A549 (cell line): Measurements from ENCODE around the gene LRTM2. TPM values are rescaled to one million over a fixed set of nuclear protein-coding genes. Genes with fewer than 3 reads are reported as not detected.

Experiments used
- ATAC-seq, 2 experiments: fragments of 200-7000 bp in 1 of 2; fragments of >200 bp in 1 of 2; cut with Nextera tagmentation in 1 of 2; cut with Tn5 transposase in 1 of 2; 3 replicates each; pipeline versions ENCODE4 v1.8.0 to v1.9.1; 2018 to 2020; ENCODE audit warnings: mild to moderate bottlenecking in 1 of 2, moderate library complexity in 1 of 2
- CTCF ChIA-PET: fragments of 300-600 bp; sonication (Branson Sonifier 250); formaldehyde crosslinking; extraction: SDS; loops from one replicate; lab custom pipeline; 2021; ENCODE audit warnings: antibody characterized with exemption, inconsistent platforms; lab: Yijun Ruan, JAX
- POLR2A ChIA-PET: fragments of 350-600 bp; formaldehyde crosslinking; extraction: SDS; loops from one replicate; lab custom pipeline; 2021; ENCODE audit warnings: antibody characterized with exemption, inconsistent platforms; lab: Yijun Ruan, JAX
- DNase-seq, 2 experiments: peaks; one replicate each; pipeline versions ENCODE4 v3.0.0 to v3.0.0-alpha.2; 2011 to 2016; ENCODE audit warnings: low read depth in 1 of 2, low spot score in 1 of 2
- FAIRE-seq: peaks from 2 replicates; lab custom pipeline; 2011; peaks lifted over from hg19 to GRCh38; lab: Jason Lieb, UNC
- H3K27ac ChIP-seq, 2 experiments: fragments of >200 bp; sonication (Bioruptor Twin); formaldehyde crosslinking; 3 replicates each; pipeline ENCODE4 v1.5.1; 2016 to 2017
- H3K4me1 ChIP-seq: fragments of >200 bp; sonication (Bioruptor Twin); formaldehyde crosslinking; 3 replicates; pipeline ENCODE4 v1.6.1; 2016
- H3K4me2 ChIP-seq: fragments of >200 bp; sonication (Bioruptor Twin); formaldehyde crosslinking; 3 replicates; pipeline ENCODE4 v1.6.1; 2016
- H3K4me3 ChIP-seq: fragments of >200 bp; sonication (Bioruptor Twin); formaldehyde crosslinking; 3 replicates; pipeline ENCODE4 v1.5.1; 2016
- H3K9me3 ChIP-seq: fragments of >200 bp; sonication (Bioruptor Twin); formaldehyde crosslinking; 3 replicates; pipeline ENCODE4 v1.6.1; 2016
- CBX2 ChIP-seq: fragments of 200-600 bp; sonication (generic); IDR thresholded peaks from 2 replicates; pipeline ENCODE4 v1.6.1; 2016; ENCODE audit warnings: low read depth, mild to moderate bottlenecking, borderline replicate concordance
- CEBPB ChIP-seq, 2 experiments: fragments of >200 bp in 1 of 2; sonication (Bioruptor Twin) in 1 of 2; formaldehyde crosslinking in 1 of 2; IDR thresholded peaks; 2 replicates each; pipeline ENCODE4 v1.6.1; 2012 to 2016
- CHD2 ChIP-seq: fragments of 150-350 bp; IDR thresholded peaks from 2 replicates; pipeline ENCODE4 v1.6.1; 2014; ENCODE audit warnings: low read length; ENCODE audit not compliant: partially characterized antibody
- CHD4 ChIP-seq: fragments of 200-600 bp; sonication (generic); IDR thresholded peaks from 2 replicates; pipeline ENCODE4 v1.6.1; 2016; ENCODE audit warnings: antibody characterized with exemption, mild to moderate bottlenecking, borderline replicate concordance
- EHF ChIP-seq: fragments of 250-450 bp; sonication (Bioruptor Pico); IDR thresholded peaks from 2 replicates; pipeline ENCODE4 v1.5.0; 2020; ENCODE audit warnings: mild to moderate bottlenecking
- EP300 ChIP-seq, 2 experiments: fragments of >200 bp; sonication (Bioruptor Twin); formaldehyde crosslinking; IDR thresholded peaks; 2 replicates in 1 of 2; 3 replicates in 1 of 2; pipeline ENCODE4 v1.6.1; 2016 to 2017
- ESRRA ChIP-seq: fragments of 150-350 bp; IDR thresholded peaks from 2 replicates; pipeline ENCODE4 v1.6.1; 2014; ENCODE audit warnings: mild to moderate bottlenecking, low read length, borderline replicate concordance
- FOSB ChIP-seq: fragments of 250-450 bp; sonication (Bioruptor Pico); IDR thresholded peaks from 2 replicates; pipeline ENCODE4 v1.5.0; 2020; ENCODE audit warnings: mild to moderate bottlenecking, moderate library complexity
- GATA3 ChIP-seq: IDR thresholded peaks from 2 replicates; pipeline ENCODE4 v1.6.1; 2012; ENCODE audit warnings: borderline replicate concordance
- HDAC2 ChIP-seq: fragments of 200-600 bp; sonication (generic); IDR thresholded peaks from 2 replicates; pipeline ENCODE4 v1.6.1; 2016
- HOXA7 ChIP-seq: fragments of 250-450 bp; sonication (Bioruptor Pico); IDR thresholded peaks from 2 replicates; pipeline ENCODE4 v1.5.0; 2020; ENCODE audit warnings: mild to moderate bottlenecking, moderate library complexity
- HOXB13 ChIP-seq: fragments of 250-450 bp; sonication (Bioruptor Pico); IDR thresholded peaks from 2 replicates; pipeline ENCODE4 v1.5.0; 2020; ENCODE audit warnings: low read depth, mild to moderate bottlenecking, moderate library complexity
- JUNB ChIP-seq: fragments of >200 bp; sonication (Bioruptor Twin); formaldehyde crosslinking; IDR thresholded peaks from 2 replicates; pipeline ENCODE4 v1.6.1; 2016
- MAZ ChIP-seq: fragments of 150-350 bp; IDR thresholded peaks from 2 replicates; pipeline ENCODE4 v1.6.1; 2014; ENCODE audit warnings: antibody characterized with exemption, low read depth, low read length, borderline replicate concordance
- NFE2L2 ChIP-seq: fragments of 150-350 bp; conservative IDR thresholded peaks from 2 replicates; pipeline ENCODE4 v1.6.1; 2014; ENCODE audit warnings: low read length
- POLR2A ChIP-seq: IDR thresholded peaks from 2 replicates; pipeline ENCODE4 v1.6.1; 2012; ENCODE audit warnings: mild to moderate bottlenecking, low read length
- POLR2AphosphoS2 ChIP-seq: conservative IDR thresholded peaks from 2 replicates; pipeline ENCODE4 v1.6.1; 2012; ENCODE audit warnings: low read length, improper control_type of control experiment, inconsistent platforms
- RCOR1 ChIP-seq: fragments of 150-350 bp; IDR thresholded peaks from 2 replicates; pipeline ENCODE4 v1.6.1; 2014; ENCODE audit warnings: antibody characterized with exemption, low read length, low read depth
- RNF2 ChIP-seq: fragments of 200-600 bp; sonication (generic); IDR thresholded peaks from 2 replicates; pipeline ENCODE4 v1.6.1; 2016; ENCODE audit warnings: low read depth, mild to moderate bottlenecking, antibody characterized with exemption, moderate library complexity, borderline replicate concordance
- SMC3 ChIP-seq: fragments of >200 bp; sonication (Bioruptor Twin); formaldehyde crosslinking; IDR thresholded peaks from 3 replicates; pipeline ENCODE4 v1.6.1; 2018; ENCODE audit warnings: inconsistent platforms
- SREBF2 ChIP-seq: fragments of 450-650 bp; IDR thresholded peaks from 2 replicates; pipeline ENCODE4 v1.6.1; 2014; ENCODE audit warnings: mild to moderate bottlenecking, moderate library complexity
- TFCP2L1 ChIP-seq: fragments of 250-450 bp; sonication (Bioruptor Pico); IDR thresholded peaks from 2 replicates; pipeline ENCODE4 v1.5.0; 2021; ENCODE audit warnings: mild to moderate bottlenecking
- TP53 ChIP-seq: fragments of 250-450 bp; sonication (Bioruptor Pico); IDR thresholded peaks from 2 replicates; pipeline ENCODE4 v1.5.0; 2021; ENCODE audit warnings: mild to moderate bottlenecking, moderate library complexity
- WGBS: methylation state at CpG from one replicate; pipeline ENCODE4 v1.1.6; 2017; ENCODE audit errors: missing lambda C conversion rate; 5-methylcytosine and 5-hydroxymethylcytosine counted together
- polyA plus RNA-seq, 4 experiments: library from polyadenylated mRNA; depleted of rRNA in 3 of 4; stranded (reverse); fragments of >200 nt; fragmentation: RNase III in 1 of 4; extraction: RNeasy Plus Mini Kit Qiagen cat#74134 plus additional on column Dnase treatment in 1 of 4; gene quantifications; 2 replicates in 3 of 4; 3 replicates in 1 of 4; pipeline ENCODE4 v1.2.3, GENCODE V29; 2011 to 2017
- TF ChIP-seq, protein P1 (sequence below): fragments of 150-350 bp; IDR thresholded peaks from 2 replicates; pipeline ENCODE4 v1.6.1; 2014; ENCODE audit warnings: low read depth, mild to moderate bottlenecking, low read length
- TF ChIP-seq, protein P2 (sequence below): fragments of 200-600 bp; sonication (generic); IDR thresholded peaks from 2 replicates; pipeline ENCODE4 v1.6.1; 2016; ENCODE audit warnings: antibody characterized with exemption, mild to moderate bottlenecking, moderate library complexity
- TF ChIP-seq, protein P3 (sequence below): fragments of 250-450 bp; sonication (Bioruptor Pico); IDR thresholded peaks from 2 replicates; pipeline ENCODE4 v1.5.0; 2020; ENCODE audit warnings: low read depth, mild to moderate bottlenecking, moderate library complexity

Gene LRTM2
- polyA plus RNA-seq, 2 of the 4 experiments (the other 2 are of a cell fraction): not detected

DNA sequence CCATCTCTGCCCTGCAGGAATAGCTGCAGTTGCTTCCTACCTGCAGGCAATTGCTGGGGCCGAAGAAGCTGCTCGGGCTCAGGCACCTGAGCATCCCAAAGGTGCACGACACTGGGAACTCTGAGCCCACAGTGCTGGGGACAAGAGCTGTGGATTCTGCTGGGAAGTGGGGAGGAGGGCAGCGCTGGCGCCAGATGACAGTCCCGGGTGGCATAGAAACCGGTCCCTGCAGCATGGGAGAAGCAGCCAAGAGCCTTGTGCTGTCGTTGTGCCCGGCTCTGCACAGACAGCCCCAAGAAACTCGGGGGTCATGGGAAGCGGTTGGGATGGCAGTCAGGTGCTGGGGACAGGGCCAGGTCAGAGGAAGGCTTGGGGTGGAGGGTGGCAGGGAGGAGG lies 529 bp downstream of the LRTM2 start:
- WGBS: 47% methylated on average over 9 of the region's 11 CpGs
- Histone ChIP-seq H3K4me1 (no peaks in the 10 kb centered on the region), H3K4me2 (no peak overlapping the region), H3K4me3 (no peak overlapping the region)
- no peak for FAIRE-seq
- no peak for TF ChIP-seq TFCP2L1
- no peak for TF ChIP-seq FOSB
- no peak for TF ChIP-seq CHD4
- TF ChIP-seq HOXA7 (CRISPR knock-in tag): no peak
- no peak for TF ChIP-seq GATA3
- TF ChIP-seq, all 56 proteins: peak for 0
- Histone ChIP-seq H3K9me3 (no peaks in the 10 kb centered on the region), H3K27ac (no peak overlapping the region)
- DNase-seq: no peak
- ChIA-PET CTCF (no interaction called here), POLR2A (no interaction called here)
- no peak for ATAC-seq

DNA sequence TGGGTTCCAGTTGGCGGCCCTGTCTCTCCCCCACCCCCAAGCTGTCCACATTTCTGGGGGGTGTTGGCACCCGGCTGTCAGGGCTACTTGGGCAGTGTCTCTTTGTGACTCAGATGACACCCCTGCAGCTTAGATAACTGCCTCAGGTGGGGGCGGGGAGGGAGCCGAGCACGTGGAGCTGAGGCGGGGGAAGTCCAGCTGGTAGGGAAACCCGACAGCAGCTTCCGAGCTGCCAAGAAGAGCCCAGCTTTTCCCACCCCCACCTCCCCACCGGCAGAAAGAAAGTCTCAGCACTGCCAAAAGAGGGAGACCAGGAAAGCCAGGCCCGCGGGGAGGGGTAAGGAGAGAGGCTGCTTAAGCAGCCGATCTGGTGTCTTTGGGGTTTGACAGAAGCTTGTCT lies 1.4 kb downstream of the LRTM2 start:
- ATAC-seq (no peak), FAIRE-seq (no peak), DNase-seq (no peak)
- Histone ChIP-seq H3K4me2 (no peak overlapping the region), H3K27ac (no peak overlapping the region), H3K9me3 (no peaks in the 10 kb centered on the region), H3K4me1 (no peaks in the 10 kb centered on the region), H3K4me3 (no peak overlapping the region)
- 39% methylated on average over 9 of the region's 12 CpGs for WGBS
- POLR2A ChIA-PET: no interaction called here
- no peak for TF ChIP-seq HDAC2
- TF ChIP-seq ESRRA: no peak
- TF ChIP-seq SMC3: no peak
- TF ChIP-seq, protein P1, sequence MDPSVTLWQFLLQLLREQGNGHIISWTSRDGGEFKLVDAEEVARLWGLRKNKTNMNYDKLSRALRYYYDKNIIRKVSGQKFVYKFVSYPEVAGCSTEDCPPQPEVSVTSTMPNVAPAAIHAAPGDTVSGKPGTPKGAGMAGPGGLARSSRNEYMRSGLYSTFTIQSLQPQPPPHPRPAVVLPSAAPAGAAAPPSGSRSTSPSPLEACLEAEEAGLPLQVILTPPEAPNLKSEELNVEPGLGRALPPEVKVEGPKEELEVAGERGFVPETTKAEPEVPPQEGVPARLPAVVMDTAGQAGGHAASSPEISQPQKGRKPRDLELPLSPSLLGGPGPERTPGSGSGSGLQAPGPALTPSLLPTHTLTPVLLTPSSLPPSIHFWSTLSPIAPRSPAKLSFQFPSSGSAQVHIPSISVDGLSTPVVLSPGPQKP: no peak
- no peak for TF ChIP-seq CBX2
- no peak for TF ChIP-seq RCOR1
- TF ChIP-seq HOXA7 (CRISPR knock-in tag): no peak
- no peak for TF ChIP-seq SREBF2
- no peak for TF ChIP-seq NFE2L2
- TF ChIP-seq HOXB13 (CRISPR knock-in tag): no peak
- TF ChIP-seq, protein P2, sequence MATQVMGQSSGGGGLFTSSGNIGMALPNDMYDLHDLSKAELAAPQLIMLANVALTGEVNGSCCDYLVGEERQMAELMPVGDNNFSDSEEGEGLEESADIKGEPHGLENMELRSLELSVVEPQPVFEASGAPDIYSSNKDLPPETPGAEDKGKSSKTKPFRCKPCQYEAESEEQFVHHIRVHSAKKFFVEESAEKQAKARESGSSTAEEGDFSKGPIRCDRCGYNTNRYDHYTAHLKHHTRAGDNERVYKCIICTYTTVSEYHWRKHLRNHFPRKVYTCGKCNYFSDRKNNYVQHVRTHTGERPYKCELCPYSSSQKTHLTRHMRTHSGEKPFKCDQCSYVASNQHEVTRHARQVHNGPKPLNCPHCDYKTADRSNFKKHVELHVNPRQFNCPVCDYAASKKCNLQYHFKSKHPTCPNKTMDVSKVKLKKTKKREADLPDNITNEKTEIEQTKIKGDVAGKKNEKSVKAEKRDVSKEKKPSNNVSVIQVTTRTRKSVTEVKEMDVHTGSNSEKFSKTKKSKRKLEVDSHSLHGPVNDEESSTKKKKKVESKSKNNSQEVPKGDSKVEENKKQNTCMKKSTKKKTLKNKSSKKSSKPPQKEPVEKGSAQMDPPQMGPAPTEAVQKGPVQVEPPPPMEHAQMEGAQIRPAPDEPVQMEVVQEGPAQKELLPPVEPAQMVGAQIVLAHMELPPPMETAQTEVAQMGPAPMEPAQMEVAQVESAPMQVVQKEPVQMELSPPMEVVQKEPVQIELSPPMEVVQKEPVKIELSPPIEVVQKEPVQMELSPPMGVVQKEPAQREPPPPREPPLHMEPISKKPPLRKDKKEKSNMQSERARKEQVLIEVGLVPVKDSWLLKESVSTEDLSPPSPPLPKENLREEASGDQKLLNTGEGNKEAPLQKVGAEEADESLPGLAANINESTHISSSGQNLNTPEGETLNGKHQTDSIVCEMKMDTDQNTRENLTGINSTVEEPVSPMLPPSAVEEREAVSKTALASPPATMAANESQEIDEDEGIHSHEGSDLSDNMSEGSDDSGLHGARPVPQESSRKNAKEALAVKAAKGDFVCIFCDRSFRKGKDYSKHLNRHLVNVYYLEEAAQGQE: no peak
- CTCF ChIA-PET: interaction anchor here (0.6 to 1.2 kb wide), 3 partner anchors 31 to 909 kb away, joined by 3 to 5 read pairs (median 3); no protein-coding TSS in a partner anchor

DNA sequence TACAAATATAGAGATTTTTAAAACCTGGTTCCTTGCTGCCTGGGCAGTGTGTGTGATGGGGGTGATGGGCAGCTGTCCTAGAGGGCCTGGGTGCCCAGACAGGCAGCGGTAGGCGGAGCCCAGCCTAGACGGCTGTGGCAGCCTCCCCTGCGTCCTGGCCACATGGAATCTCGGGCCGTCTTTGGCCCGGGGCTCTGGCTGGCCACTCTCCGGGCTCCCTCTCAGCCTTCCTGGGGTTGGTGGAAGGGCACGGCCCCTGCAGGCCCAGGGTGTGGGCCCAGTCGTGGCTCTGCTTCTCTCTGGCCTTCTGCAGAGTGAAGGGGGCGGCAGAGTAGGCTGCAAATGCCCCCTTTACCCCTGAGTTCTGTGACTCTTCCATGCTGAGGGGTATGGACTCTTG lies 2.3 kb downstream of the LRTM2 start:
- no peaks in the 10 kb centered on the region for H3K9me3 ChIP-seq
- H3K4me3 ChIP-seq: no peak overlapping the region
- POLR2A ChIA-PET: no interaction called here
- ATAC-seq (no peak), FAIRE-seq (no peak), DNase-seq (no peak)
- 39% methylated on average over 11 of the region's 11 CpGs for WGBS
- H3K4me2 ChIP-seq: no peak overlapping the region
- no peak overlapping the region for H3K27ac ChIP-seq
- H3K4me1 ChIP-seq: no peaks in the 10 kb centered on the region
- no peak for TF ChIP-seq CEBPB (IDR thresholded peaks at IDR 0.05)
- no peak for TF ChIP-seq CHD2
- no peak for TF ChIP-seq TP53 (CRISPR knock-in tag)
- TF ChIP-seq POLR2A: no peak
- no peak for TF ChIP-seq MAZ
- TF ChIP-seq POLR2AphosphoS2: no peak
- no peak for TF ChIP-seq EHF (CRISPR knock-in tag)
- TF ChIP-seq, protein P2: no peak
- no peak for TF ChIP-seq ESRRA
- TF ChIP-seq TFCP2L1: no peak
- TF ChIP-seq, protein P3, sequence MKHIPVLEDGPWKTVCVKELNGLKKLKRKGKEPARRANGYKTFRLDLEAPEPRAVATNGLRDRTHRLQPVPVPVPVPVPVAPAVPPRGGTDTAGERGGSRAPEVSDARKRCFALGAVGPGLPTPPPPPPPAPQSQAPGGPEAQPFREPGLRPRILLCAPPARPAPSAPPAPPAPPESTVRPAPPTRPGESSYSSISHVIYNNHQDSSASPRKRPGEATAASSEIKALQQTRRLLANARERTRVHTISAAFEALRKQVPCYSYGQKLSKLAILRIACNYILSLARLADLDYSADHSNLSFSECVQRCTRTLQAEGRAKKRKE (CRISPR knock-in tag): no peak
- TF ChIP-seq RNF2: no peak
- TF ChIP-seq JUNB: no peak
- TF ChIP-seq EP300 (IDR thresholded peaks at IDR 0.05): no peak
- no peak for TF ChIP-seq SREBF2
- no peak for TF ChIP-seq HDAC2
- CTCF ChIA-PET: interaction anchor here (1.2 kb wide), 1 partner anchor 32 kb away, joined by 3 read pairs; no protein-coding TSS in a partner anchor
